ENCODE results near the gene LSM4.

DNA sequence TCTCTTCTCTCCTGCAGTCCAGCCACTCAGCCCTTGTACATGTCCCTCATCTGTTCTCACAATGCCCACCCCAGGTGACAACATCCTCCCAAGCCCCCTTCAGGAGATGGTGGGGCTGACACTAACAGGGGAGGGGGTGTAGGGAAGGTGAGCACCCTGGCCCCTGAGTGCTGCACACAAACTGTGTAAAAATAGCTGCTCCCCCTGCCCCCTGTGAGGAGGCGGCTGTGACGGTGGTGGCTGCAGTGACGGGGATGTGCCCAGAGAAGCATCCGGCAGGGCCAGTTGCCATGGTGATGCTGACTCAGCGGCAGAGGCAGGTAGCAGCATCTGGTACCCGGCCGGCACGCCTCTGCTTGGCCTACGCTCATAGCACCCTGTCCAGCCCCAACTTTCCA is 28.4 kb downstream of the LSM4 start:
- TF ChIP-seq POLR2A (IDR thresholded peaks at IDR 0.05; ENCODE audit: low read length) (no peak), GATA1 (IDR thresholded peaks at IDR 0.05; ENCODE audit: low read depth, low read length) (no peak)
